ENCODE results near the gene MGAT4B. TPM values are rescaled to one million over a fixed set of nuclear protein-coding genes. Genes with fewer than 3 reads are reported as not detected.

Gene MGAT4B
- total and polyA plus RNA-seq, 2 of the 4 experiments (the other 2 are of a cell fraction), result 73.7 to 155 TPM

- WGBS, 2 experiments (ENCODE audit: extremely low coverage in 2 of 2, insufficient read length in 1 of 2), result no CpG with 5 or more reads among the region's 5 CpGs
- H3K9me1 ChIP-seq (ENCODE audit: insufficient read depth, low read length), result peaks cover 6% of the 10 kb centered on the region; the same call in 1 of the 2 replicates
- H3K14ac ChIP-seq (replicated peaks; ENCODE audit: low read depth, low read length), result no peak overlapping the region
- no peak overlapping the region for H3K18ac ChIP-seq (ENCODE audit: low read depth, low read length)
- H3K4ac ChIP-seq (ENCODE audit: low read depth, low read length), result no peak overlapping the region
- no peak overlapping the region for H3K4me2 ChIP-seq (ENCODE audit: low read depth, low read length)
- no peak overlapping the region for H2BK5ac ChIP-seq (ENCODE audit: low read depth, low read length, poor library complexity, severe bottlenecking)
- no peak overlapping the region for H2BK20ac ChIP-seq (ENCODE audit: low read depth, low read length)
- H3K27me3 ChIP-seq (ENCODE audit: control insufficient read depth, insufficient read depth, low read length), result no peaks in the 10 kb centered on the region
- H3K56ac ChIP-seq (ENCODE audit: extremely low read depth, insufficient read depth, low read length), result no peak overlapping the region
- DNase-seq, result no peak
- no peak overlapping the region for H3K9ac ChIP-seq (ENCODE audit: low read depth, low read length)
- no peak overlapping the region for H2AK5ac ChIP-seq (ENCODE audit: low read depth, low read length)
- no peaks in the 10 kb centered on the region; the same call in 1 of the 2 replicates for H3K9me3 ChIP-seq (ENCODE audit: control insufficient read depth, insufficient read depth, low read length)
- no TSS peak for BruUV-seq (replicated peaks)
- TF ChIP-seq USF2 (IDR thresholded peaks at IDR 0.05; ENCODE audit: low read depth, low read length) (no peak), NFE2L2 (IDR thresholded peaks at IDR 0.05; ENCODE audit: low read depth, low read length) (no peak), FOS (IDR thresholded peaks at IDR 0.05; ENCODE audit: low read depth, low read length) (no peak), POLR2A (IDR thresholded peaks at IDR 0.05; ENCODE audit: low read depth, low read length) (no peak), SMC3 (IDR thresholded peaks at IDR 0.05; ENCODE audit: low read depth, low read length) (no peak), BHLHE40 (IDR thresholded peaks at IDR 0.05; ENCODE audit: low read depth, low read length) (no peak), RFX5 (IDR thresholded peaks at IDR 0.05; ENCODE audit: low read depth, low read length) (no peak), CEBPB (IDR thresholded peaks at IDR 0.05; ENCODE audit: low read depth, low read length) (no peak), CHD1 (IDR thresholded peaks at IDR 0.05; ENCODE audit: low read depth, low read length) (no peak), RAD21 (IDR thresholded peaks at IDR 0.05; ENCODE audit: low read length) (no peak), CTCF (conservative IDR thresholded peaks at IDR 0.05; ENCODE audit: low read depth, low read length) (no peak)
- H2BK120ac ChIP-seq (ENCODE audit: low read depth, low read length), result no peak overlapping the region
- no peak overlapping the region for H4K91ac ChIP-seq (ENCODE audit: insufficient read depth, low read depth, low read length)
- H4K5ac ChIP-seq (ENCODE audit: low read depth, low read length), result no peak overlapping the region
- H4K20me1 ChIP-seq (ENCODE audit: insufficient read depth, low read length), result no peaks in the 10 kb centered on the region
- ChIA-PET POLR2A (ENCODE audit: unreplicated experiment) (no interaction called here), CTCF (no interaction called here)
- H3K79me1 ChIP-seq (ENCODE audit: low read depth in 1 of 2, low read length in 2 of 2), result peaks cover 0 to 8% of the 10 kb centered on the region in 2 experiments; a peak in 3 of 4 replicates
- no peak for ATAC-seq (ENCODE audit: low read depth)
- H2AK9ac ChIP-seq (replicated peaks; ENCODE audit: low read depth, low read length, poor library complexity), result no peak overlapping the region
- intact Hi-C loops (cut with micrococcal nuclease) (no loop called here), in situ Hi-C loops (cut with MboI; ENCODE audit: low sequenced_read_pairs) (no loop called here), dilution Hi-C loops (cut with HindIII; ENCODE audit: low sequenced_read_pairs, unreplicated experiment) (no loop called here)
- H2AFZ ChIP-seq (replicated peaks; ENCODE audit: low read length, poor library complexity), result no peak overlapping the region
- no peak overlapping the region for H3K23ac ChIP-seq (ENCODE audit: low read depth, low read length)
- H2BK15ac ChIP-seq (ENCODE audit: low read depth, low read length), result no peak overlapping the region
- H3K36me3 ChIP-seq (ENCODE audit: control insufficient read depth, insufficient read depth, low read length), result peaks cover 17% of the 10 kb centered on the region
- H4K8ac ChIP-seq (ENCODE audit: low read depth in 2 of 2, low read length in 2 of 2), result no peak overlapping the region
- no peak overlapping the region for H3K27ac ChIP-seq (ENCODE audit: insufficient read depth, low read length)
- peaks cover under 1% of the 10 kb centered on the region; the same call in 1 of the 2 replicates for H3K4me1 ChIP-seq (ENCODE audit: control insufficient read depth, insufficient read depth, low read length)
- H3K4me3 ChIP-seq (ENCODE audit: insufficient read depth, low read depth, low read length), result no peak overlapping the region
Observed at GRCh38 chr5:179812997-179813607, 6.4 kb upstream of the MGAT4B start.

Data from IMR-90 (cell line).